Subcutaneous adipose tissue (tissue), 4 donors: Measurements from ENCODE around the gene GLIS1. TPM values are rescaled to one million over a fixed set of nuclear protein-coding genes. Genes with fewer than 3 reads are reported as not detected.

Experiments
- total RNA-seq, 4 donors: library from RNA; depleted of rRNA; stranded (reverse); fragments of >200 nt; gene quantifications; one replicate each; pipeline ENCODE4 v1.1.0, GENCODE V29; 2016
- TF ChIP-seq, protein P1 (sequence below): fragments of 450-650 bp; IDR thresholded peaks from one replicate; pipeline ENCODE4 v1.5.1; 2016; ENCODE audit warnings: low read depth, mild to moderate bottlenecking, control low read depth, antibody characterized with exemption, moderate library complexity

Gene GLIS1
- total RNA-seq, 4 donors from 2014 or later, result 0.17 to 3.6 TPM; not detected in 2

DNA sequence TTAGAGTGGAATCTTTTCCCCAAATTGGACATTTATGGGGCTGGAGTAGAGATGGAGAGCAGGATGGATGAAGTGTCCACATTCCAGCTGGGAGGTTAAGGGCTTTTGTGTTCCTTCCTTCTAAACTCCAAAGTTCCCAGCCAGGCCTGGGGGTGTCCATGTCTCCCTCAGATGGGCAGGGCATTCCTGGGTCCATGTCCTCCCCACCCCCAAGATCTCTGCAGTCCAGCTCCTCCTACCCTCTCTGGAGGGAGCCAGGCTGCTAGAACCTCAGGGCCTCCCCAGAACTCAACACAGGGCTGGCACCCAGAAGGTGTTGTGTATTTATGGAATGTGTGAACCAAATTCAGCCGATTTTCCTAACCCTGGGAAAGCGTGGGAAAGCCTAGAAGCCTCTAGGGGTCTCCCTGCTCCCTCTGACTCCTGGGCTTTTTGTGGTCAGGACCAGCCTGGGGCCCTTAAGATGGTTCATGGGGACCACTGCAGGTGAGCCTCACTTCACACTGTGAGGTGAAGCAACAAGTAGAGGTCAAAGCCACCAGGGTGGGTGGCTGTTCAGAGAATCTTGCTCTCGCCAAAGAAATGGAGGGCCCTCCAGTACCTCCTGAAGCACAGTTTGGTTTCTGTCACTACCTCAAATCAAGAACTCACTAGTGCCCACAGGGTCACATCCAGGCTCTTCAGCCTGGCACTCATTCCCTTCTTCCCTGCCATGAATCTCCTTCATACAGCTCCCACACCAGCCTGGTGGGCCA is 54.8 kb downstream of the GLIS1 start:
- TF ChIP-seq, protein P1, sequence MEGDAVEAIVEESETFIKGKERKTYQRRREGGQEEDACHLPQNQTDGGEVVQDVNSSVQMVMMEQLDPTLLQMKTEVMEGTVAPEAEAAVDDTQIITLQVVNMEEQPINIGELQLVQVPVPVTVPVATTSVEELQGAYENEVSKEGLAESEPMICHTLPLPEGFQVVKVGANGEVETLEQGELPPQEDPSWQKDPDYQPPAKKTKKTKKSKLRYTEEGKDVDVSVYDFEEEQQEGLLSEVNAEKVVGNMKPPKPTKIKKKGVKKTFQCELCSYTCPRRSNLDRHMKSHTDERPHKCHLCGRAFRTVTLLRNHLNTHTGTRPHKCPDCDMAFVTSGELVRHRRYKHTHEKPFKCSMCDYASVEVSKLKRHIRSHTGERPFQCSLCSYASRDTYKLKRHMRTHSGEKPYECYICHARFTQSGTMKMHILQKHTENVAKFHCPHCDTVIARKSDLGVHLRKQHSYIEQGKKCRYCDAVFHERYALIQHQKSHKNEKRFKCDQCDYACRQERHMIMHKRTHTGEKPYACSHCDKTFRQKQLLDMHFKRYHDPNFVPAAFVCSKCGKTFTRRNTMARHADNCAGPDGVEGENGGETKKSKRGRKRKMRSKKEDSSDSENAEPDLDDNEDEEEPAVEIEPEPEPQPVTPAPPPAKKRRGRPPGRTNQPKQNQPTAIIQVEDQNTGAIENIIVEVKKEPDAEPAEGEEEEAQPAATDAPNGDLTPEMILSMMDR, result no peak

DNA sequence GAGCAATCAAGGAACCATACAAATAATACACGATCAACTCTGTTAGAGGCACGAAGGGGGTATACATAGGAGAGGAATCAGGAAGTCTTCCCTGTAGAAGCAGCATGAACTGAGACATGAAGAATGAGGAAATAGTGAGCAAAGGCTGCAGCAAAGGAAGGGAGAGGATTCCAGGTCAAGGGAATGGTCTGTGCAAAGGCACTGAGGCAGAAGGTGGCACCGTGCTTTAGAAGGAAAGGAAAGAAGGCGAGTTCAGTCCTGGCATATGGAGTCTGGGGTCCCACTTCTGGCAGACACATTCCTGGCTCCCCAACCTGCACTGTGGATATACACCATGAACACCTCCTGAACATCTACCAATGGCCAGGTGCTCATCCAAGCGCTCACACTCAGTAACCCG is 56.1 kb downstream of the GLIS1 start:
- TF ChIP-seq, protein P1, result no peak

DNA sequence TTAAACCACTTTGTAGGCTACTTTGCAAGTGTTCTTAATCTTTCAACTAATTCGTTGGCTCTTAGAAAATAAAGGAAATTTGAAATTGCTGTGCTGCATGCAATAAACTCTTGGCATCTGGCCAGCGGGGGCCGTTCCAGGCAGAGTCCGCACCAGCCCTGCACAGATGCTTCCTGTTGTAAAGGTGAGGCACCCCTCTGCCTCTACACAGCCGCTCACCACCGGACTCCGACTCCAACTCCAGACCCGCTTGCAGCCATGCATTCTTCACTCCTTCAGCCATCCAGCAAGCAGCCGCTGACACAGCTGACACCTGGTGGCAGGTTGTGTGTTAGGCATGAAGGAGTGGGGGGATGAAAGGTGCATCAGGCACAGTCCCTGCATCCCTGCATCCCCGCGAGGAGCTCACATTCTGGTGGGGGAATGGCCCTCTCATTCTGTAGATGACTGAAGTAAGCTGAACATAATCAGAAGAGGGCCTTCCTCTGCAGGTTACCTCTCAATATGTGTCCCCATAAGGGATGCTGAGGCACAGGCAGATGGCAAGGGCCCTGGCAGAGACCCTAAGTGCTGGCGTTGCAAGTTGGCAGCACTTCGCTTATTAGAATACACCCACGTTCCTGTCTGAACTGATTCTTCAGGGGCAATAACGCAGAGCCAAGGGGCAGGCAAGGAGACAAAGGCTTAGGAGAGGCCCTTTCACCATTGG is 56.8 kb downstream of the GLIS1 start:
- TF ChIP-seq, protein P1, result no peak

DNA sequence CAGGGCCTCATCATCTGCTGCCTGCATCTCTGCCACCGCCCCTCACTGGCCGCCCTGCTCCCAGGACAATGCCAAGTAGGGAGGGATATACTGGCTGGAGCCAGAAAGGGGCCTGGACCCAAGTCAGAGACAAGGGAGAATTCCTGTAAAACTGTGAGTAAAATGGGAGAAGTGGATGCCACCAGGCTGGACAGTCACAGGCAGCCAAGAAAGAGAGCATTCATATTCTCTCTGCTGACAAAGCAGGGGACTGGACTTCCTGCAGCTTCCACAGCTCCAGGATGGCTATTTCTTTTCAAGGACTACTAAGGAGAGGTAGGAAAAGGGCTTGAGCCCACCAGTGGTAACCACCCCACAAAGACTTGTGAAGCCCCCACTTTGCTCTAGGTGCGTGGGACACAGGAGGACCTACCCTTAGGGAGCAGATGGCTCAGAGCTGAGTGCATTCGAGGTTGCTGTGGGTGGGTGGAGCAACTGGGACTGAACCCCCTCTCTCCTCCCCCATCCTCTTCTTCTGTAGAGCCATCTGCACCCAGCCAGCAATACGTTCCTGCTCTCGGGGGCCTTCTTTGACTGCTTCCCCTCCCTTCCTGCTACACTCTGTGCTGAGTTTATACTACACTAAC is 57.5 kb downstream of the GLIS1 start:
- TF ChIP-seq, protein P1, result no peak

DNA sequence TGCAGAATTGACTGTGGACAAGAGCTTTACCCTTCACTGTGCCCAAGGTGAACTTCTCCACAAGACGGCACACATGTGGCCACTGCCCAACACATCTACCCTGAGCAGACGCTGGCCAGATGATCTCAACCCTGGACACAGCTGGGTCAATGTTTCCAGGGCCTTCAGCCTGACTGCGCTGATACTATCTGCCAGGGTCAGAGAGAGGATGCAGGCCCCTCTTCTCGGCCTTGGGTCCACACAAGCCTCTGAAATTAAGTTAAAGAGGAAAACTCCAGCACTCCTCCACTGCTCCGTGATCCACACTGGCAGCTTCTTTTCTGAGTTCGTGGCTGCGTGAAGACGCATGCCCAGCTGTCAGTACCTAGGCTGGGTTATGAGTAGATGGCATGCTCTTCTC is 58.1 kb downstream of the GLIS1 start:
- TF ChIP-seq, protein P1, result no peak

DNA sequence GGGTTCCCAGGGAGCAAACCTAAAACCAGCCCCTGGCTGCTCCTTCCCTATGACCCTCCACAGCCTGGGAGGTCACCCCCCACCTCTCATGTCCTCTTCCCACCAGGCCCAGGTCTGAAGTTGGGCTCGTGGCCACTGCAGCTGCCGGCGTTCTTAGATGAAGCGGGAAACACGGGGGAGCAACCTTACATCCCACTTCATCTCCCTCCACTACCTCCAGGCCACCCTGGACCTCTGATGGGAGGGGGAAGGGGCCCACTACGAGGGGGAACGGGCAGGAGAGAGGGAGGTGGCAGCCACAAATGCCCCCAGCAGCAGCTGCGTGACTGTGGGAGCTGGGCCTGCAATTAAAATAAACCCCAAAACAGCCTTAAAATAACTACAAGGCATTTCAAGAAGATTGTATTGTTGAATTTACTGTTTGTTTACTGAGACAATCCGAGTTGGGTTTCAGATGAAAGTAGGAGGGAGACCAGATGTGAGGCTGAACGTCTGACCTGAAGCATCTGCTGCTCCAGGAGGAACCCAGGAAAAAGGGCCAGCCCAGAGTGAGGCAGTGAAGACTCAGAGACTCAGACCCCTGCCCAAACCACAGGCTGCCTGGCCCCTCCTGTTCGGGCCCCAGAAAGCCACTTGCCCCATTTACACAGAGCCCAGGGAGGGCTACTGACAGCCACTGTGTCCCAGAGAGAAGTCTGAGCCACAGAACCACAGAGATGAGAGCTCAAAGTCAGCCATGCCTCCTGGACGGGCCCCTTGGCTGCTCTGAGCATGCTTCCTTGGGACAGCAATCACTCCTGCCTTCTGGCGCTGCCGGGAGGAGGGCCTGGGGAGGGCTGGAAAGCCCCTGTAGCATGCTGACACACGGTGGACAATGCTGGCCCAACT is 59.8 kb downstream of the GLIS1 start:
- TF ChIP-seq, protein P1, result no peak
